C1 segment of cervical spinal cord (tissue), 14 donors: ENCODE measurements around the gene KLHL10.
"Not testable (repeated sequence)": the region's sequence is repeated elsewhere in the genome, so short reads cannot be mapped to it uniquely, and the experiment has no call there.

Experiments
- DNase-seq, 14 donors: peaks; one replicate each; lab custom pipeline; 2025; lab: John Stamatoyannopoulos, UW

Gene KLHL10

GRCh38 chr17:41851382-41851781, 13.8 kb downstream of the KLHL10 start:
- not testable (repeated sequence) for DNase-seq

GRCh38 chr17:41860254-41860931, 22.8 kb downstream of the KLHL10 start:
- no peak for DNase-seq

GRCh38 chr17:41863074-41863848, 25.6 kb downstream of the KLHL10 start:
- peak in 1 of 14 donors; percentile 31 for DNase-seq

GRCh38 chr17:41864498-41864835, 26.8 kb downstream of the KLHL10 start:
- DNase-seq: peak in 1 of 14 donors; percentile 23

GRCh38 chr17:41864836-41865595, 27.4 kb downstream of the KLHL10 start, which contains the start of gene KLHL11:
TSS of gene KLHL11 (minus strand) at chr17:41865423. CDS start at chr17:41865370, 53 bp downstream.
- peak; percentile 10 to 89 (median 76) for DNase-seq

GRCh38 chr17:41865596-41865893, 27.9 kb downstream of the KLHL10 start:
- peak in 1 of 14 donors; percentile 75 for DNase-seq

GRCh38 chr17:41868568-41868967, 30.9 kb downstream of the KLHL10 start:
- no peak for DNase-seq

- DNase-seq: no peak
These were observed 31.8 kb downstream of the KLHL10 start for GRCh38 chr17:41869426-41869825.

- DNase-seq: no peak
These were observed 32.5 kb downstream of the KLHL10 start for GRCh38 chr17:41870097-41870496.

GRCh38 chr17:41870627-41871026, 33.0 kb downstream of the KLHL10 start:
- no peak for DNase-seq

GRCh38 chr17:41871789-41872188, 34.2 kb downstream of the KLHL10 start:
- no peak for DNase-seq

GRCh38 chr17:41873559-41874292, 36.1 kb downstream of the KLHL10 start:
- DNase-seq: no peak

GRCh38 chr17:41874293-41874670, 36.7 kb downstream of the KLHL10 start:
- DNase-seq: not testable (repeated sequence)

- DNase-seq: no peak
These were observed 42.5 kb downstream of the KLHL10 start for GRCh38 chr17:41880130-41880529.

GRCh38 chr17:41882756-41883155, 45.1 kb downstream of the KLHL10 start:
- no peak for DNase-seq

- no peak for DNase-seq
These were observed 48.1 kb downstream of the KLHL10 start for GRCh38 chr17:41885733-41886132.

GRCh38 chr17:41888332-41888965, 50.8 kb downstream of the KLHL10 start:
- DNase-seq: peak in 1 of 14 donors; percentile 4

GRCh38 chr17:41891135-41892020, 53.8 kb downstream of the KLHL10 start:
- DNase-seq: no peak

- no peak for DNase-seq
These were observed 54.4 kb downstream of the KLHL10 start for GRCh38 chr17:41892021-41892376.

GRCh38 chr17:41893384-41893783, 55.8 kb downstream of the KLHL10 start:
- DNase-seq: no peak
